HG03354 (cell line): Measurements from ENCODE around the gene ZCWPW1.
"Not testable (repeated sequence)": the region's sequence is repeated elsewhere in the genome, so short reads cannot be mapped to it uniquely, and the experiment has no call there.

Experiments
- ATAC-seq: cut with Tn5 transposase; IDR thresholded peaks from one replicate; pipeline ENCODE4 v1.9.1; 2021; ENCODE audit warnings: mild to moderate bottlenecking; ENCODE audit not compliant: unreplicated experiment, poor library complexity, severe bottlenecking

The ZCWPW1 gene

GRCh38 chr7:100363797-100364196 lies 64.7 kb downstream of the ZCWPW1 start:
- ATAC-seq: not testable (repeated sequence)

GRCh38 chr7:100363098-100363497 lies 65.4 kb downstream of the ZCWPW1 start:
- ATAC-seq: no peak

GRCh38 chr7:100360135-100360854 lies 68.2 kb downstream of the ZCWPW1 start:
- no peak for ATAC-seq

- no peak for ATAC-seq
These were observed 69.7 kb downstream of the ZCWPW1 start for GRCh38 chr7:100358857-100359212.

- ATAC-seq: no peak
These were observed 70.3 kb downstream of the ZCWPW1 start, which contains the start of gene PILRB for GRCh38 chr7:100358027-100358856. PILRB (plus strand) TSS chr7:100358117; CDS start chr7:100358303, 186 bp downstream.

- no peak for ATAC-seq
These were observed 71.4 kb downstream of the ZCWPW1 start for GRCh38 chr7:100357131-100357561.

GRCh38 chr7:100356416-100357068 lies 72.0 kb downstream of the ZCWPW1 start:
- no peak for ATAC-seq

- ATAC-seq: no peak
These were observed 74.7 kb downstream of the ZCWPW1 start for GRCh38 chr7:100353685-100354330.

GRCh38 chr7:100352984-100353684 lies 75.4 kb downstream of the ZCWPW1 start:
- no peak for ATAC-seq

GRCh38 chr7:100352230-100352781 lies 76.2 kb downstream of the ZCWPW1 start:
- not testable (repeated sequence) for ATAC-seq

GRCh38 chr7:100351657-100352058 lies 76.8 kb downstream of the ZCWPW1 start:
- ATAC-seq: no peak
